A549 (cell line): ENCODE data around the gene RAB29.

Experiments
- EHMT2 ChIP-seq: fragments of 200-600 bp; sonication (generic); IDR thresholded peaks from 2 replicates; pipeline ENCODE4 v1.6.1; 2016; ENCODE audit warnings: antibody characterized with exemption, low read depth, mild to moderate bottlenecking, moderate library complexity
- POLR2A ChIP-seq: IDR thresholded peaks from 2 replicates; pipeline ENCODE4 v1.6.1; 2012; ENCODE audit warnings: mild to moderate bottlenecking, low read length

GRCh38 chr1:205769641-205770365 is 5.5 kb downstream of the RAB29 start:
- TF ChIP-seq EHMT2 (no peak), POLR2A (no peak)
